ENCODE results near the gene MXD4.

Gene MXD4

GRCh38 chr4:2260344-2261109, 1.4 kb downstream of the MXD4 start:
- TF ChIP-seq TAF1 (IDR thresholded peaks at IDR 0.05; ENCODE audit: low read depth) (no peak), USF1 (IDR thresholded peaks at IDR 0.05) (no peak), EGR1 (IDR thresholded peaks at IDR 0.05) (no peak), TCF12 (IDR thresholded peaks at IDR 0.05; ENCODE audit: low read depth) (no peak), CEBPB (IDR thresholded peaks at IDR 0.05) (no peak), YY1 (IDR thresholded peaks at IDR 0.05; ENCODE audit: low read depth) (no peak), RAD21 (IDR thresholded peaks at IDR 0.05; ENCODE audit: low read depth) (no peak), EP300 (IDR thresholded peaks at IDR 0.05; ENCODE audit: borderline replicate concordance) (no peak), FOXM1 (IDR thresholded peaks at IDR 0.05; ENCODE audit: borderline replicate concordance, low read depth) (no peak), TEAD4 (IDR thresholded peaks at IDR 0.05) (no peak), REST (IDR thresholded peaks at IDR 0.05; ENCODE audit: low read depth) (no peak), ZBTB7A (IDR thresholded peaks at IDR 0.05; ENCODE audit: low read depth) (no peak), CREB1 (IDR thresholded peaks at IDR 0.05; ENCODE audit: low read depth) (no peak)

DNA sequence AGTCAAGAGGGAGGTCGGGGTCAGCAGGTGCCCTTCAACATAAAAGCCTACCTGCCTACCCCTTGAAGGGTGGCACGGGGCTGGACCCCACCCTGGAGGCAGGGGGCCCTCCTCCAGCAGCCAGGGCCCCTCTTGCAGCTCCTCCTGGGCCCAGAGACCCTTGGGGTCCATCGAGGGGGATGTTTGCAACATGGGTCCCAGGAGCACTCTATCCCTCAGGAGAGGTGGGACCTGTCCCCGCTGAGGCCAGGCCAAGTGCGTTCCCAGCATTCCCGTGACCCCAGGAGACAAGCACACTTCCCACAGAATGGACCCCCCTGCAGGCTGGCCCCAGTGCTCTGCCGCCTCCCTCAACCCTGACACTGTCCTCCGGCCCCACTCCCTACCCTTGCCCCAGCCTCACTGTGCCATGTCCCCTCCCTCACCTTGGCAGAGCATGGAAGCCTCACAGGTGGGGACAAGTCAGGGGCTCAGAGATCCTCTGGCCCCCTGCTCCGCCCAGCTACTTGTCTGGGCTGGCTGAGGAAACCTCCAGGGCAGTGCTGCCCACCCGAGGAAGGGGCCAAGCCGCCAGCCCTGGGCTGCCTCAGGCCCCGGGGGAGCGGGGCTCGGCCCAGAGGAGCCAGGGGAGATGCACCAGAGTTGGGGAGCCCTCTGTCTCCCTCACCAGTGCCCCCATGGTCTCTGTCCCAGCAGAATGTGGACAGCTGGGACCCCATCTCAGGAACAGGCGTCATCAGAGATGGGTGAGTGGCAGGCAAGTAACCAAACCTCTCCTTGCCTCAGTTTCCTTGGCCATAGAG, 2.2 kb downstream of the MXD4 start:
- no peak for TF ChIP-seq EP300 (IDR thresholded peaks at IDR 0.05; ENCODE audit: borderline replicate concordance)
- no peak for TF ChIP-seq EGR1 (IDR thresholded peaks at IDR 0.05)
- TF ChIP-seq TAF1 (IDR thresholded peaks at IDR 0.05; ENCODE audit: low read depth) = no peak
- no peak for TF ChIP-seq CEBPB (IDR thresholded peaks at IDR 0.05)
- TF ChIP-seq FOXM1 (IDR thresholded peaks at IDR 0.05; ENCODE audit: borderline replicate concordance, low read depth) = no peak
- no peak for TF ChIP-seq CREB1 (IDR thresholded peaks at IDR 0.05; ENCODE audit: low read depth)

DNA sequence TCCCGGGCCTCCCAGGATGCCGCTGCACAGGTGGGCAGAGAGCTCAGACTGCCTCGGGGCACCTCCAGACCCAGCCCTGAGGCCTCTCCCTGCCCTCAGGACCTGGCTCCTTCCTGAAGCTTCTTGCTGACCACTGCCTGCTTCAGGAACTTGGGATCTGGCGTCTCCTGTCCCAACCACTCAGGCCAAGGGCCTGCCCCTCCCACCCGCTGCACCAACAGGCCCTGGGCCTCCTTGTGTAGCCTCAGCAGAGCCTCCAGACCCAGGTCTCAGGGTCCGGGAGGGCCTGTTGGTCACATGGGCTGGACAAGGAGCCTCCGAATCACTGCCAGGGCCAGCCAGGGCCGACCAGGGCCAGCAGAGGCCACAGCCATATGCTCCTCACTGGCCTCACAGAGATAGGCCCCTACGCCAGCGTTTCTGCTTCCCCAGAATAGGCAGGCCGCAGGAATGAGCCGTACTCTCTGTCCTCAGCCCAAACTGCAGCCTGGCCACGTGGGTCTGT, 2.8 kb downstream of the MXD4 start:
- TF ChIP-seq REST (IDR thresholded peaks at IDR 0.05; ENCODE audit: low read depth) (no peak), TEAD4 (IDR thresholded peaks at IDR 0.05) (no peak)

DNA sequence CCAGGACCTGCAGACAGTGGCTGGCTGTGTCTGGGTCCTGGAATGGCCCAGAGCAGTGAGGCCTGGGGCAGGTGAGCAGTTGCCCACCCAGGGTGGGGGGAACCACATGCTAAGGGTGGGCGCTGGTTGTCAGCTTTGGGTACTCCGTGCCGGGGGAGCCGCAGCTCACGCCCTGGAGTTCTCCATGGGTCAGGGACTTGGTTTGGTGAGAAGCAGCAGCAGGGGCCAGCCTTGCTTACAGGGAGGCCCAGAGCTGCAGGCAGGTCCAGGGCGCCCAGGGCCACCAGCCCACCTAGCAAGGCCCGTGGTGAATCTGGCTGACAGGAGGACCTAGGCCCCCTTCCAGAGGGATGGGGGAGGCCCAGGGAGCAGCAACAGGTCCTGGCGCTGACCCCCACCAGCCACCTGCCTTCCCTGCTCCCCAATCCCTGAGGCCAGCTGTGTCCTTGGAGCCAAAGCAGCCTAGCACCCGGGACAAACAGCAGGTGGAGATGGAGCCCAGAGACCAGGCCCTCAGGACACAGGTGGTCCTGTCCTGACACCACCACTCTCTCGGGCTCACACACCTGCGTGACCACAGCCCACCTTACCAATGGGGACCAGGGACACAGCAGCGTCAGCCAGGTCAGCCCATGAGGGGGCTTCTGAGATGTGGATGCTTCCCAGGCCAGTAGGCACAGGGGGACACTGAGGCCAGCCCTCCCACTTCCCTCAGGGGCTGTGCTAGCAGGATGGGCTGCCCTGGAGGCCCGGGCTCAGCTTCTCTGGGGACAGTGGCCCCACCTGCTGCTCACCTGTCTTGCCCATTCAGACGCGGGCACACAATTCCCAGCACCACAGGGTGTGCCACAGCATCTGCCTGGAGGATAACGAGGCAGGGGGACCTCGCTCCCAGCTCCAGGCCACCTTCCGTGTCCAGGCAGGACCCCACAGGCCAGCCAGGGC, 3.5 kb downstream of the MXD4 start:
- TF ChIP-seq EGR1 (IDR thresholded peaks at IDR 0.05) (no peak), ZBTB7A (IDR thresholded peaks at IDR 0.05; ENCODE audit: low read depth) (no peak), TCF12 (IDR thresholded peaks at IDR 0.05; ENCODE audit: low read depth) (no peak), MAX (IDR thresholded peaks at IDR 0.05) (no peak), EP300 (IDR thresholded peaks at IDR 0.05; ENCODE audit: borderline replicate concordance) (no peak), TAF1 (IDR thresholded peaks at IDR 0.05; ENCODE audit: low read depth) (no peak), CREB1 (IDR thresholded peaks at IDR 0.05; ENCODE audit: low read depth) (no peak), RAD21 (IDR thresholded peaks at IDR 0.05; ENCODE audit: low read depth) (no peak), REST (IDR thresholded peaks at IDR 0.05; ENCODE audit: low read depth) (no peak), NFIC (IDR thresholded peaks at IDR 0.05) (no peak), FOXM1 (IDR thresholded peaks at IDR 0.05; ENCODE audit: borderline replicate concordance, low read depth) (no peak), USF1 (IDR thresholded peaks at IDR 0.05) (no peak), TEAD4 (IDR thresholded peaks at IDR 0.05) (no peak)

Data from Ishikawa (cell line).